HepG2 (cell line): ENCODE results near the gene PLEKHM2.

Experiments
- RBM22 ChIP-seq: fragments of 200-400 bp; formaldehyde crosslinking; optimal IDR thresholded peaks from 2 replicates; pipeline ENCODE3; 2017; ENCODE audit warnings: mild to moderate bottlenecking, low read length, moderate library complexity
- SMAD1 ChIP-seq: sonication (generic); formaldehyde crosslinking; IDR thresholded peaks from 2 replicates; pipeline ENCODE4 v1.4.0; 2020; ENCODE audit warnings: missing genetic modification reagents, low read depth, mild to moderate bottlenecking, borderline replicate concordance

GRCh38 chr1:15663925-15664324, 20.2 kb upstream of the PLEKHM2 start:
- TF ChIP-seq SMAD1 (no peak), RBM22 (no peak)
